Neutrophil (primary cell): ENCODE results near the gene GALNT13.

Source experiments
- H3K27ac ChIP-seq: fragments of 200-600 bp; sonication (generic); 2 replicates; pipeline ENCODE4 v1.5.1; 2016; ENCODE audit warnings: mild to moderate bottlenecking, moderate library complexity
- H3K27me3 ChIP-seq: fragments of 200-600 bp; sonication (generic); 2 replicates; pipeline ENCODE4 v1.6.0; 2016; ENCODE audit warnings: mild to moderate bottlenecking
- H3K36me3 ChIP-seq: fragments of 200-600 bp; sonication (generic); 2 replicates; pipeline ENCODE4 v1.5.1; 2017
- H3K4me1 ChIP-seq, 2 experiments: fragments of 200-600 bp in 1 of 2; sonication (generic) in 1 of 2; 1 replicate in 1 of 2; 2 replicates in 1 of 2; pipeline versions ENCODE4 v1.5.1 to v1.6.1; 2013 to 2016; ENCODE audit warnings: low read depth in 1 of 2, low read length in 1 of 2, mild to moderate bottlenecking in 1 of 2, moderate library complexity in 1 of 2; ENCODE audit not compliant: control insufficient read depth in 1 of 2, insufficient read depth in 1 of 2
- H3K4me3 ChIP-seq, 2 experiments: fragments of 200-600 bp in 1 of 2; sonication (generic) in 1 of 2; 1 replicate in 1 of 2; 2 replicates in 1 of 2; pipeline ENCODE4 v1.5.1; 2013 to 2016; ENCODE audit warnings: low read depth in 1 of 2, low read length in 1 of 2, mild to moderate bottlenecking in 1 of 2, moderate library complexity in 1 of 2
- H3K9me3 ChIP-seq: fragments of 200-600 bp; sonication (generic); 2 replicates; pipeline ENCODE4 v1.5.1; 2016
- CTCF ChIP-seq: fragments of 200-600 bp; sonication (generic); IDR thresholded peaks from 2 replicates; pipeline ENCODE4 v1.5.1; 2016; ENCODE audit warnings: antibody characterized with exemption

The GALNT13 gene

DNA sequence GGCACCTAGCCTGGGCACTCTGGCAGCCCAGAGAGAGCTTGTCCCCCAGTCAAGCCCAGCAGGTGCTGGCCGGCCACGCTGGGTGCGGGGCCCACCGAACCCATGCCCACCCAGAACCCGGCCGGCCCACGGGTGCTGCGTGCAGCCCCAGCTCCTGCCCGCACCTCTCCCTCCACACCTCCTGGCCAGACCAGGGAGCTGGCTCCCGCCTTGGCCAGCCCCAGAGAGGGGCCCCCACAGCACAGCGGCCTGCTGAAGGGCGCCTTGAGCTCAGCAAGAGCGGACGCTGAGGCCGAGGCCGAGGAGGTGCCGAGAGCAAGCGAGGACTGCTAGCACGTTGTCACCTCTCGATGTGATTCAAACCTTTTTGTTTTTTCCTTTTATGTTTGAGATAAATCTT is 419.8 kb downstream of the GALNT13 start:
- Histone ChIP-seq H3K4me1 (no peaks in the 10 kb centered on the region), H3K27me3 (no peaks in the 10 kb centered on the region), H3K4me3 (no peak overlapping the region), H3K9me3 (no peaks in the 10 kb centered on the region), H3K36me3 (no peaks in the 10 kb centered on the region), H3K27ac (no peak overlapping the region)
- no peak for TF ChIP-seq CTCF

- Histone ChIP-seq H3K4me3 (no peak overlapping the region), H3K36me3 (no peaks in the 10 kb centered on the region), H3K4me1 (no peaks in the 10 kb centered on the region), H3K27ac (no peak overlapping the region), H3K9me3 (no peaks in the 10 kb centered on the region), H3K27me3 (no peaks in the 10 kb centered on the region)
- no peak for TF ChIP-seq CTCF
Measured at GRCh38 chr2:154291927-154292326, 420.2 kb downstream of the GALNT13 start.

- H3K36me3 ChIP-seq, result no peaks in the 10 kb centered on the region
- no peak overlapping the region for H3K4me3 ChIP-seq
- H3K4me1 ChIP-seq, result no peaks in the 10 kb centered on the region
- H3K27me3 ChIP-seq, result no peaks in the 10 kb centered on the region
- no peak for TF ChIP-seq CTCF
- H3K9me3 ChIP-seq, result no peaks in the 10 kb centered on the region
- H3K27ac ChIP-seq, result no peak overlapping the region
Measured at GRCh38 chr2:154293864-154294263, 422.1 kb downstream of the GALNT13 start.

GRCh38 chr2:154306266-154306970 is 434.7 kb downstream of the GALNT13 start:
- H3K4me3 ChIP-seq, result no peak overlapping the region
- no peaks in the 10 kb centered on the region for H3K9me3 ChIP-seq
- H3K4me1 ChIP-seq, result no peaks in the 10 kb centered on the region
- H3K27ac ChIP-seq, result no peak overlapping the region
- H3K27me3 ChIP-seq, result no peaks in the 10 kb centered on the region
- TF ChIP-seq CTCF, result no peak
- H3K36me3 ChIP-seq, result no peaks in the 10 kb centered on the region

DNA sequence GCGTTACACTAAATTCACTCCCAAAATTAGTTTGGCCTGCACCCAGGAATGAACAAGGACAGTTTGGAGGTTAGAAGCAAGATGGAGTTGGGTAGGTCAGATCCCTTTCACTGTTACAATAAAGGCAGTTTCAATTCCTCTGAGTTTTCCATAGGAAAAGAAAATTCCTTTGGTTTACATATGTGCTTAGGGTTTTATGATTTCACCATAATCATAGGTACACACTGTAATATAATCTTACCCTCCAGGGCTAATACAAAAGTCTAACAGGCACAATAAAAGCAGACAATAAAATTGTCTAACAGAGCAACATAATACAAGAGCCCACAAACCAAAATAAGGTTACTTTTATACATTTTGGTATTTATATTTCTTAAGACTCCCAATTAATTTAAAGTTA is 435.3 kb downstream of the GALNT13 start:
- Histone ChIP-seq H3K9me3 (no peaks in the 10 kb centered on the region), H3K4me3 (no peak overlapping the region), H3K27ac (no peak overlapping the region), H3K4me1 (no peaks in the 10 kb centered on the region), H3K27me3 (no peaks in the 10 kb centered on the region), H3K36me3 (no peaks in the 10 kb centered on the region)
- no peak for TF ChIP-seq CTCF
